Stomach (tissue), 9 donors: ENCODE results near the gene AUNIP. TPM values are rescaled to one million over a fixed set of nuclear protein-coding genes. Genes with fewer than 3 reads are reported as not detected.

ENCODE experiments used
- DNase-seq, 2 donors: peaks; one replicate each; pipeline versions ENCODE4 v3.0.0 to v3.0.0-alpha.2; 2013 to 2019
- H3K27ac ChIP-seq, 5 donors: fragments of 200-600 bp in 4 of 5; sonication (generic) in 4 of 5; one replicate each; pipeline ENCODE4 v1.5.1; 2013 to 2019; ENCODE audit warnings: mild to moderate bottlenecking in 1 of 5, moderate library complexity in 1 of 5
- H3K27me3 ChIP-seq, 3 donors: fragments of 200-600 bp; sonication (generic); one replicate each; pipeline ENCODE4 v1.5.1; 2017 to 2019; ENCODE audit warnings: mixed run types in 1 of 3
- H3K36me3 ChIP-seq, 4 donors: fragments of 200-600 bp; sonication (generic); 1 replicate in 3 of 4; 2 replicates in 1 of 4; pipeline ENCODE4 v1.5.1; 2016 to 2019
- H3K4me1 ChIP-seq, 4 donors: fragments of 200-600 bp; sonication (generic); one replicate each; pipeline ENCODE4 v1.5.1; 2016 to 2019
- H3K4me3 ChIP-seq, 4 donors: fragments of 200-600 bp; sonication (generic) in 3 of 4; one replicate each; pipeline ENCODE4 v1.5.1; 2016 to 2019; ENCODE audit warnings: mild to moderate bottlenecking in 1 of 4
- H3K9me3 ChIP-seq, 4 donors: fragments of 200-600 bp; sonication (generic); one replicate each; pipeline ENCODE4 v1.5.1; 2016 to 2019
- CTCF ChIP-seq, 7 experiments: fragments of 450-650 bp in 4 of 7; fragments of 200-600 bp in 3 of 7; sonication (generic) in 3 of 7; IDR thresholded peaks; one replicate each; pipeline ENCODE4 v1.5.1; 2016 to 2019; ENCODE audit warnings: antibody characterized with exemption in 7 of 7, control low read depth in 2 of 7, mild to moderate bottlenecking in 1 of 7
- EP300 ChIP-seq: sonication (generic); formaldehyde crosslinking; IDR thresholded peaks from one replicate; pipeline ENCODE4 v1.6.1; 2017; ENCODE audit warnings: antibody characterized with exemption
- POLR2A ChIP-seq, 4 donors: fragments of 450-650 bp; IDR thresholded peaks; one replicate each; pipeline ENCODE4 v1.6.1; 2016; ENCODE audit warnings: antibody characterized with exemption in 4 of 4, control low read depth in 2 of 4, mild to moderate bottlenecking in 1 of 4, moderate library complexity in 1 of 4
- POLR2AphosphoS5 ChIP-seq, 3 donors: sonication (generic); formaldehyde crosslinking; IDR thresholded peaks; one replicate each; pipeline ENCODE4 v1.6.1; 2016; ENCODE audit warnings: antibody characterized with exemption in 3 of 3
- WGBS, 5 donors: extraction: QIAGEN DNeasy Blood & Tissue Kit in 3 of 5; methylation state at CpG; one replicate each; pipeline versions ENCODE4 v1.1.5 to v1.1.7; 2013 to 2018; 5-methylcytosine and 5-hydroxymethylcytosine counted together
- intact Hi-C: fragments of 100-400 bp; cut with DNase I; formaldehyde crosslinking; loops from one replicate; pipeline ENCODE4 v1.15.1; 2023; ENCODE audit warnings: low total_unique reads
- polyA plus RNA-seq, 3 donors: library from polyadenylated mRNA; stranded (reverse); fragments of 200-250 nt; gene quantifications; one replicate each; pipeline ENCODE4 v1.2.3, GENCODE V29; 2013
- small RNA-seq, 4 donors: library from RNA; depleted of rRNA; stranded (forward); fragments of <200 nt; gene quantifications; one replicate each; pipeline ENCODE3, GENCODE V24; 2016
- total RNA-seq, 5 donors: library from RNA; depleted of rRNA; stranded (reverse); fragments of >200 nt; gene quantifications; one replicate each; pipeline versions ENCODE4 v1.1.0 to v1.2.3, GENCODE V29; 2014 to 2016
- donor health status: healthy with polysubstance abuse.
- donor health status: Bipolar disorder and iron deficiency.
- donor health status: healthy.

AUNIP gene
- total and polyA plus RNA-seq, 8 donors = 0.68 to 2.8 (median 1.00) TPM; not detected in 3

GRCh38 chr1:25786887-25787759, 72.1 kb downstream of the AUNIP start:
- intact Hi-C loops = no loop called here
- Histone ChIP-seq H3K4me1 (peaks cover 12 to 52% (median 31%) of the 10 kb centered on the region in 4 donors), H3K36me3 (peaks cover 0 to 26% (median 13%) of the 10 kb centered on the region in 4 donors), H3K27ac (peak overlapping the region in 2 of 5 donors; percentile 40 to 60), H3K27me3 (no peaks in the 10 kb centered on the region), H3K4me3 (no peak overlapping the region), H3K9me3 (no peaks in the 10 kb centered on the region)
- 67 to 87% (median 75%) methylated on average over 11 of the region's 11 CpGs for WGBS, 5 donors
- TF ChIP-seq CTCF (IDR thresholded peaks at IDR 0.05) (no peak), POLR2AphosphoS5 (IDR thresholded peaks at IDR 0.05) (no peak), POLR2A (IDR thresholded peaks at IDR 0.05) (no peak), EP300 (no peak)
- peak in 1 of 2 donors; percentile 2 for DNase-seq

DNA sequence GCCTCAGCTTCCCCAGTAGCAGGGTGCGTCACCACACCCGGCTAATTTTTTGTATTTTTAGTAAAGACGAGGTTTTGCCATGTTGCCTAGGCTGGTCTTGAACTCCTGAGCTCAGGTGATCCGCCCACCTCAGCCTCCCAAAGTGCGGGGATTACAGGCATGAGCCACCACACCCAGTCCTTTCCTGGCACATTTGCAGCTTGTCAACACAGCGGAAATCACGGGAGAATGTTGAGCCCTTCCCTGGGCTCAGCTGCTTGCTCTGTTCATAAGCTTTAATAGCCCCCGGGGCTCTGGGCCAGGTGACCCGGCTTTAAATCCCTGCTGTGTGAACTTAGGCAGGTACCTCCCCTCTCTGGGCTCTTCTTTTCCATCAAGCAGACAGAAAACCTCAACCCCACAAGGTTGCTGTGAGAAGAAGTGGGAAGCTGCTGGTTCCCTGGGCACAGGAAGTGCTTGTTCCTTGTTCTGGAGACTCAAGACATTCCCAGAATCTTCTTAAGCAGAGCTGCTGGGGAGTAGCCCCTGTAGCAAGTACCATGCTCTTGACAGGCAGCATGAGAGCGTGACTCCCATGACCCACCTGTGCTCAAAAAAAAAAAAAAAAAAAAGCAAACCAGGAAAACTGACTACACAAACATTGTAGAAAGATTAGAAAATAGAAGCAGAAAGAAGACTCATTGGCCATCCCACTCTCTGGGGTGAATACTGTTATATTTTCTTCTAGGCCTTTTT, 73.8 kb downstream of the AUNIP start:
- H3K27ac ChIP-seq = peak overlapping the region in 4 of 5 donors; percentile 4 to 71 (median 26)
- intact Hi-C loops = no loop called here
- 50 to 62% (median 53%) methylated on average over 10 of the region's 10 CpGs for WGBS, 5 donors
- peak in 1 of 2 donors; percentile 10 for DNase-seq
- no peak overlapping the region for H3K4me3 ChIP-seq
- TF ChIP-seq CTCF (IDR thresholded peaks at IDR 0.05) (no peak), POLR2AphosphoS5 (IDR thresholded peaks at IDR 0.05) (no peak)
- H3K27me3 ChIP-seq = no peaks in the 10 kb centered on the region
- peaks cover 0 to 26% (median 11%) of the 10 kb centered on the region in 4 donors for H3K36me3 ChIP-seq
- peaks cover 16 to 65% (median 38%) of the 10 kb centered on the region in 4 donors for H3K4me1 ChIP-seq
- H3K9me3 ChIP-seq = no peaks in the 10 kb centered on the region

DNA sequence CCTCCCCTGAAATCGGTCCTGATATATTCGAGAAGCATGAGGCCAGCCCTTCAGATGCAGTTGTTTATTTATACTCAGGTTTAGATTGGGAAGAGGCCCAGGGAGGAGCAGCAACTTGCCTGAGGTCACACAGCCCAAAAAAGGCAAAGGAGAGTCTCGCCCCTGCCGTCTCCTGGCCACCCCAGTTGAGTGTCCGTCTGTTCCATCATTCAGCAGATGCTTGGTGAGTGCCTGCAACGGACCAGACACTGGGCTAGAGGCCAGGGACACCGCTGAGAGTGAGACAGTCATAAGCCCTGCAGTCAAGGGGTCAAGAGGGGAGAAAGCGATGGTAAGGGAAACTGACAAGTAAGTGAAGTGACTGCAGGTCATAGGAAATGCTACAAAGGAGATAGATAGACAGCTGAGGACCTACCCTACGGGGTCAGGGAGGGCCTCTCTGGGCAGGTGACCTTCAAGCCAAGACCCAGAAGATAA, 74.6 kb downstream of the AUNIP start:
- intact Hi-C loops = no loop called here

More for the DNA sequence above, 74.6 kb downstream of the AUNIP start:
- WGBS, 5 donors = 72 to 81% (median 74%) methylated on average over 9 of the region's 9 CpGs
- Histone ChIP-seq H3K9me3 (no peaks in the 10 kb centered on the region), H3K4me3 (no peak overlapping the region), H3K27ac (peak overlapping the region in 2 of 5 donors; percentile 18 to 71), H3K36me3 (peaks cover 0 to 22% (median 11%) of the 10 kb centered on the region in 4 donors), H3K27me3 (no peaks in the 10 kb centered on the region), H3K4me1 (peaks cover 25 to 74% (median 45%) of the 10 kb centered on the region in 4 donors)
- peak in 1 of 2 donors; percentile 12 for DNase-seq
- TF ChIP-seq POLR2AphosphoS5 (IDR thresholded peaks at IDR 0.05) (no peak), CTCF (IDR thresholded peaks at IDR 0.05) (no peak), EP300 (no peak), POLR2A (IDR thresholded peaks at IDR 0.05) (no peak)

Small RNAs within 50 kb of the gene (small RNA-seq; reads per million reads assigned to genes)
- 0 reads per million in 4 donors for gene AL033528.1
- gene RF00019 = 0 reads per million in 4 donors
- gene SNRPFP2 = 0 reads per million in 4 donors

Other genes starting within 250 kb of the AUNIP start
- gene MAN1C1, start 242.7 kb downstream of the AUNIP start, total RNA-seq = 10 to 100 TPM in 1 of 5 donors, 1 to 10 TPM in 4; 4.6 to 33.9 (median 6.4) TPM
- gene MAN1C1, start 242.7 kb downstream of the AUNIP start, polyA plus RNA-seq = 10 to 100 TPM in 1 of 3 donors, 1 to 10 TPM in 2; 4.3 to 10.0 (median 4.5) TPM
- gene SELENON, start 59.3 kb downstream of the AUNIP start, total RNA-seq = 10 to 100 TPM in 4 of 5 donors, 1 to 10 TPM in 1; 1.7 to 81.1 (median 18.3) TPM
- gene SELENON, start 59.3 kb downstream of the AUNIP start, polyA plus RNA-seq = 10 to 100 TPM in 2 of 3 donors, 1 to 10 TPM in 1; 9.5 to 29.4 (median 21.7) TPM
- gene MTFR1L, start 39.5 kb downstream of the AUNIP start, total RNA-seq = 100 to 1,000 TPM in 3 of 5 donors, 10 to 100 TPM in 2; 39.3 to 301 (median 107) TPM
- gene MTFR1L, start 39.5 kb downstream of the AUNIP start, polyA plus RNA-seq = 10 to 100 TPM; 41.1 to 52.4 (median 49.5) TPM
- 1 to 10 TPM; 1.8 to 9.9 (median 5.3) TPM for gene PAQR7, start 16.3 kb upstream of the AUNIP start, total RNA-seq
- gene PAQR7, start 16.3 kb upstream of the AUNIP start, polyA plus RNA-seq = 10 to 100 TPM in 1 of 3 donors, 1 to 10 TPM in 2; 4.3 to 10.5 (median 5.4) TPM
- 10 to 100 TPM; 25.9 to 74.2 (median 44.6) TPM for gene STMN1, start 47.0 kb upstream of the AUNIP start, total RNA-seq
- gene STMN1, start 47.0 kb upstream of the AUNIP start, polyA plus RNA-seq = 100 to 1,000 TPM in 2 of 3 donors, 10 to 100 TPM in 1; 79.0 to 109 (median 108) TPM
- gene PAFAH2, start 138.6 kb upstream of the AUNIP start, total RNA-seq = 10 to 100 TPM in 3 of 5 donors, 1 to 10 TPM in 1, under 1 TPM in 1; 0.58 to 25.5 (median 14.9) TPM
- gene PAFAH2, start 138.6 kb upstream of the AUNIP start, polyA plus RNA-seq = 10 to 100 TPM in 2 of 3 donors, 1 to 10 TPM in 1; 6.5 to 13.3 (median 12.8) TPM
- 10 to 100 TPM in 1 of 5 donors, under 1 TPM in 1, not detected in 3; 0.18 to 26.3 TPM for gene EXTL1, start 162.3 kb upstream of the AUNIP start, total RNA-seq
- under 1 TPM in 2 of 3 donors, not detected in 1; 0.18 to 0.44 TPM for gene EXTL1, start 162.3 kb upstream of the AUNIP start, polyA plus RNA-seq
- 1 to 10 TPM in 1 of 5 donors, not detected in 4; 2.0 TPM for gene SLC30A2, start 186.7 kb upstream of the AUNIP start, total RNA-seq
- gene SLC30A2, start 186.7 kb upstream of the AUNIP start, polyA plus RNA-seq = under 1 TPM in 2 of 3 donors, not detected in 1; 0.30 to 0.46 TPM
- under 1 TPM in 1 of 5 donors, not detected in 4; 0.37 TPM for gene TRIM63, start 208.2 kb upstream of the AUNIP start, total RNA-seq
- gene TRIM63, start 208.2 kb upstream of the AUNIP start, polyA plus RNA-seq = 1 to 10 TPM in 1 of 3 donors, under 1 TPM in 2; 0.40 to 6.0 (median 0.44) TPM